HG03571 (cell line): ENCODE measurements around the gene DCAF16.
"Not testable (repeated sequence)": the region's sequence is repeated elsewhere in the genome, so short reads cannot be mapped to it uniquely, and the experiment has no call there.

Experiments used
- ATAC-seq: cut with Tn5 transposase; IDR thresholded peaks from one replicate; pipeline ENCODE4 v1.9.1; 2021; ENCODE audit not compliant: unreplicated experiment

DCAF16 gene

GRCh38 chr4:17810260-17811077 is at the start of gene DCAF16, which contains the start of gene NCAPG:
Gene DCAF16, minus strand, starts transcription at chr4:17810757. Its CDS starts 6,616 bp downstream, at chr4:17804141.
Gene NCAPG, plus strand, starts transcription at chr4:17810979. Its CDS starts 99 bp downstream, at chr4:17811078.
- peak; percentile 89 for ATAC-seq

GRCh38 chr4:17859793-17860406 is 49.3 kb upstream of the DCAF16 start:
- no peak for ATAC-seq

GRCh38 chr4:17854036-17854435 is 43.5 kb upstream of the DCAF16 start:
- no peak for ATAC-seq

GRCh38 chr4:17851959-17852358 is 41.4 kb upstream of the DCAF16 start:
- ATAC-seq, result no peak

GRCh38 chr4:17850295-17850694 is 39.7 kb upstream of the DCAF16 start:
- not testable (repeated sequence) for ATAC-seq

GRCh38 chr4:17846266-17846665 is 35.7 kb upstream of the DCAF16 start:
- no peak for ATAC-seq

- ATAC-seq, result no peak
Observed at GRCh38 chr4:17823871-17824669, 13.5 kb upstream of the DCAF16 start.

- ATAC-seq, result peak; percentile 69
Observed at GRCh38 chr4:17817027-17817426, 6.5 kb upstream of the DCAF16 start.

- ATAC-seq, result no peak
Observed at GRCh38 chr4:17816142-17816541, 5.6 kb upstream of the DCAF16 start.

- no peak for ATAC-seq
Observed at GRCh38 chr4:17814140-17814539, 3.6 kb upstream of the DCAF16 start.

- ATAC-seq, result no peak
Observed at GRCh38 chr4:17812801-17813200, 2.2 kb upstream of the DCAF16 start.

GRCh38 chr4:17812125-17812524 is 1.6 kb upstream of the DCAF16 start:
- ATAC-seq, result no peak

- peak; percentile 19 for ATAC-seq
Observed at GRCh38 chr4:17811078-17811603, 584 bp upstream of the DCAF16 start.

- ATAC-seq, result no peak
Observed at GRCh38 chr4:17809667-17810066, 890 bp downstream of the DCAF16 start.

- no peak for ATAC-seq
Observed at GRCh38 chr4:17807446-17807845, 3.1 kb downstream of the DCAF16 start.

- no peak for ATAC-seq
Observed at GRCh38 chr4:17805580-17806155, 4.9 kb downstream of the DCAF16 start.

- no peak for ATAC-seq
Observed at GRCh38 chr4:17797808-17798207, 12.7 kb downstream of the DCAF16 start.

GRCh38 chr4:17794730-17795129 is 15.8 kb downstream of the DCAF16 start:
- no peak for ATAC-seq

- ATAC-seq, result no peak
Observed at GRCh38 chr4:17788956-17789355, 21.6 kb downstream of the DCAF16 start.

- no peak for ATAC-seq
Observed at GRCh38 chr4:17787315-17787714, 23.2 kb downstream of the DCAF16 start.

- no peak for ATAC-seq
Observed at GRCh38 chr4:17786567-17786966, 24.0 kb downstream of the DCAF16 start.
